NB4 (cell line): ENCODE measurements around the gene SH3GL1.

Experiments used
- CTCF ChIP-seq: IDR thresholded peaks from one replicate; pipeline ENCODE4 v1.5.1; 2012; ENCODE audit warnings: low read depth, low read length
- MAX ChIP-seq: IDR thresholded peaks from 2 replicates; pipeline ENCODE4 v1.6.1; 2011; ENCODE audit warnings: low read depth, low read length
- POLR2A ChIP-seq: IDR thresholded peaks from 2 replicates; pipeline ENCODE4 v1.6.1; 2011; ENCODE audit warnings: mild to moderate bottlenecking; ENCODE audit not compliant: insufficient read length; ENCODE audit errors: extremely low read depth

GRCh38 chr19:4385291-4386040 lies 14.9 kb downstream of the SH3GL1 start:
- no peak for TF ChIP-seq POLR2A
- no peak for TF ChIP-seq CTCF
- TF ChIP-seq MAX: no peak
